ENCODE data around the gene SYNE3.
A peak's percentile ranks its signal among the peaks of the same experiment; 100 is the strongest.
"Not testable (repeated sequence)": the region's sequence is repeated elsewhere in the genome, so short reads cannot be mapped to it uniquely, and the experiment has no call there.

Gene SYNE3

DNA sequence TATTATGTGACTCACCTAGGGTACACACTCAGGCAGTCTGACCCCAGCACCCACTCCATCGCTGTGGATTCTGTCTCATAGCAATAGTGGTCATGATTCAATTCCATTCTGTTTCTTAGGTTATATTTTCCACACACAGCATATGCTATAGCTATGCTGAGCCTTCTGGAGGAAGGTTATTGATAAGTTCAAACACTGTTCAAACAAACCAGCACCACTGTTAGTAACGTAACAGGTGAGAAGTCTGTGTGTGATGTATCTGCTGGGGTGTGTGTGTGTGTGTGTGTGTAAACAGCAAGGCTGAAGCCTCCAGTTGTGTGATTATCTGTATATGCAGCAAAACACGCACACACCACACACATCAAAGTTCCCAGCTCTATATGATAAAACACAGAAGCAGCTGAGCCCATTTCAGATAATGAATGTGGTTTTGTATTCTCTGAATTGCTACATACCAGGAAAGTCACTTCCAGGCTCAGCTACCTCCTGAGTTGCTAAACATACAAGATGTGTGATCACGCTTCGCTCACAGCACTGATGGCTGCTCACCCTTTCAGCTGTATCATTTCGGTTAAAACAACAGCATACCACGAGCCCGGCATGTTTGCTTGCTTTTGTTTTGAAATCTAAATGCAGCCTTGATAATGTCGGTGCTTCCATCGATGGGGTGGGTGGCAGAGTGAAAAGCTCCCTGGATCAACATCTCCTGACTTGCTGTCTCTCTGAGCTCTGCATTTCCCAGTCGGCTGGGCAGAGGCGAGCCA, 6.8 kb upstream of the SYNE3 start:
- DNase-seq = no peak

GRCh38 chr14:95522556-95522955, 6.1 kb upstream of the SYNE3 start:
- no peak for DNase-seq

DNA sequence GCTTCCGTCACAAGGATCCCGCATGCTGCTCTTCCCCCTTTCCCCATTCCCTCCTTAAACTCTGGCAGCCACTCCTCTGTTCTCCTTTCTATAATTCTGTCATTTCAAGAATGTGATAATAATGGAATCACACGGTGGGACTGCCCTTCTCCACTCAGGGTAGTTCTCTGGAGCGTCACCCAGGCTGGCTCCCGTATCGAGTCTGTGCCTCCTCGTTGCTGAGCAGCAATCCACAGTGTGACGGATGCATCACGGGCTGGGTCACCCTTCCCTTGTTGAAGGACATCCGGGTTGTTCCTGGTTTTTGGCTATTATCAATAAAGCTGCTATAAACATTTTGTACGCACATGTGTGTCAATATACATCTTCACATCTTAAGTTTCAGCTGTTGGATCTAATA, 5.7 kb upstream of the SYNE3 start:
- DNase-seq = no peak

DNA sequence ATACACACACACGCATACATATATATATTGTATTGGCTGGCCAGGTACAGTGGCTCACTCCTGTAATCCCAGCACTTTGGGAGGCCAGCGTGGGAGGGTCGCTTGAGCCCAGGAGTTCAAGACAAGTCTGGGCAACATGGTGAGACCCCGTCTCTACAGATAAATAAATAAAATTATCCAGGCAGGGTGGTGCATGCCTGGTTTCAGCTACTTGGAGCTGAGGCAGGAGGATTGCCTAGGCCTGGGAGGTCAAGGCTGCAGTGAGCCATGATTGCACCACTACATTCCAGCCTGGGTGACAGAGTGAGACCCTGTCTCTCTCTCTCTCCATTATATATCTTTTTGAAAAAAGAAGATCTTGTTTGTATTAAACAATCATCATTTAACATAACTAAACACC, 4.6 kb upstream of the SYNE3 start:
- no peak for DNase-seq

DNA sequence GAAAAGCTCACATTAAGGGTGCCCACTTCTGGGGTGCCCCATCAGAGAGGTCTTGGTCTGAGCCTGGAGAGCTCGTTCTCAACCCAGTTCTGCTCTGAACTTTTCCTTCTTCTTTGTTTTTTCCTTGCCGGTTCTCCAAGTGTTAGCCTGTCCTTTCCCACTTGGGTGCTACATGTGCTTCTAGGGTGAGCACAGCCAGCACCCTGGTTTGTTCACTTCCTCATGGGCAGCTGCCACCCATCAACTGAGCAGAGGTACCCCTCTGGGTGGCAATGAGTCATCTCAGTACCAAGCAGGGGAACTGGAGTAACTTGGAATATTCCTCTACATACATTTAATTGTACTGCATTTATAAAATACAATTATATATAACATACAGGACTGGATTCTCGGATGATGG, 3.9 kb upstream of the SYNE3 start:
- DNase-seq = no peak

DNA sequence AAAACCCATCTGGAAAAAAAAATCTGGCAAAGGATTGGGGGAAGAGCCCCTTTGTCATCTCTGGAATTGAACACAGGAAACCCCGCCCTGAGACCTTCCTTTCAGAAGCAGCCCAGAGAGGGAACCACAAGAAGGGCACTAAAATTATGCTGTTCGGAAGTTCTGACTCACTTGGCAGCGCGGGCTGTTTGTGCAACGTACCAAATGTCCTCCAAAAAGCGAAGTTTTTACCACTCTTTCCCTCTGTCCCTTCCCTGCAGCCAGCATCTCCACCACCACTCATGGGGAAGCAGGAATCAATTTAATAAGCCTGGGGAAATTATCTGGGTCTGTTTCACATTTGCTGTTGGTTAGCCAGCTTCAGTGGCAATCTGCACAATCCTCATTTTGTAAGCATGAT, 3.2 kb upstream of the SYNE3 start:
- no peak for DNase-seq

- DNase-seq = peak; percentile 24
Measured at GRCh38 chr14:95518045-95518751, 1.7 kb upstream of the SYNE3 start.

- no peak for DNase-seq
Measured at GRCh38 chr14:95515596-95516552, 576 bp downstream of the SYNE3 start.

DNA sequence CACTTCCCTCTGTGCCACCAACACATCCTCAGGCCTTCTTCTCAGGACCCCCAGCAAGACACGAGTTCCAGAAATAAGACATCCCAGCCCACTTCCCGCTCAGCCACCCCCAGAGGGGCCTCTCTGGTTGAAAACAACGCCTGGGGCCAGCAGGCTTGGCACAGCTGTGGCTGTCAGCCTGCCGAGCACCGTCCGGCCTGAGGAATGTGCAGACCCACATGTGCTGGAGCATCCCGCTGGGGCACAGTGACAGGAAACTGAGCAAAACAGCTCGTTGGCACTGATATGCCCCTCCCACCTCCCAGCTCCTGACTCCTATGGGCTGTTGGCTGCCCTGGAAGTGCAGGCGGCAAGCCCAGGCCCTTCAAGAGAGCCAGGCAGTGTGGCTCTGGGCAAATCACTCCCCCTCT, 1.4 kb downstream of the SYNE3 start:
- DNase-seq = no peak

GRCh38 chr14:95514131-95515079, 2.0 kb downstream of the SYNE3 start:
- DNase-seq = no peak

DNA sequence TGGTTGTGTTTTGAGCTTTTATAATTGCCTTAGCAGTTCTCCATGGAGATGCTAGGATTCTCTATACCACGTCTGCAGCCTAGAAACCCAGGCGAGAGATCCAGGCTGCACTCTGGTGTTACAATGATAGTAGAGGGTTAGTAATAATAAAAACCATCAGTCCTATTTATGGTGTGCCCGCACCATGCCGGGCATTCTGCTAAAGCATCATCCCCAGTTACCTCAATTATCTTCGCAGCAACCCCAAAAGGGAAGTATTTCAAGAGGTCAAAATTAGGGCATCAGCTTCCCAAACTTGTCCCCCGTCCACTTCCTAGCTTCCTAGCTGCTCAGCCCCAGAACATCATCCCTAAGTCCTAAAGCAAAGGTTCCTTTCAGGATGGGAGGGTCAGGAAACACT, 3.2 kb downstream of the SYNE3 start:
- no peak for DNase-seq

GRCh38 chr14:95511687-95512086, 4.8 kb downstream of the SYNE3 start:
- no peak for DNase-seq

DNA sequence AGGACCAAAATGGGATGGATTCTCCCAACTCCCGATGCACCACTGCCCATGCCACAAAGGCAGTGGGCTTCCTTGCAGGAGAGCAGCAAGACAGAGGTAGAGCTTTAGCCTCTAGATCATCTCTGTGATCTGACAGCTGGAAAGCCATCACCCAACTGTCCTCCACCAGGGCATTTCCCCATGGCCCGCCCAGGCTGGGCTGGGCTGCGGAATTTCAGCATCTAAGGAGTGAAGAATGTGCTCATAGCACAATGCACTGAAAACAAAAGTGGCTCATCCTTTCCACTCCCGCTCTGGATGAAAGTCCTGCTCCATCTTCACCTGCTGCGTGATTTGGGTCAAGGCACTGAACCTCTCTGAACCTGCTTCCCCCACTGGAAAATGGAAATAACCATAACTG, 5.6 kb downstream of the SYNE3 start:
- DNase-seq = no peak

GRCh38 chr14:95510344-95510743, 6.1 kb downstream of the SYNE3 start:
- not testable (repeated sequence) for DNase-seq

DNA sequence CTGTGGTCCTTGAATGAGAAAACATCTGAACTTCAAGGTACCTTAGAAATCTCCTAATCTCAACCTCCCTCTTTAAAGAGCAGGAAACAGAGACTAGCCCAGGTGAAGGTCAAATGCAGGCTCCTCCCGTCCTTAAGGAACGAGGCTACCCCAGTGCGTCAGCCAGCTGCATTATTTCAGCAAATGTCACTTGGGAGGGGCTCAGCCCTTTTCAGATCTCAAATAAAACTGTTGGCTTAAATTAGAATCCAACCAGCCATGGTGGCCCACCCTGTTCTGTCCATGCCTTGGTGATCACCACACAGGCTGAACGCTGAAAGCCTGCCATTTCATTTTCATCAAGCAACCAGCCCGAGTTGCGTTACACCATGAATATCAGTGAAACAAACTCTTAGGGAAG, 7.0 kb downstream of the SYNE3 start:
- no peak for DNase-seq

DNA sequence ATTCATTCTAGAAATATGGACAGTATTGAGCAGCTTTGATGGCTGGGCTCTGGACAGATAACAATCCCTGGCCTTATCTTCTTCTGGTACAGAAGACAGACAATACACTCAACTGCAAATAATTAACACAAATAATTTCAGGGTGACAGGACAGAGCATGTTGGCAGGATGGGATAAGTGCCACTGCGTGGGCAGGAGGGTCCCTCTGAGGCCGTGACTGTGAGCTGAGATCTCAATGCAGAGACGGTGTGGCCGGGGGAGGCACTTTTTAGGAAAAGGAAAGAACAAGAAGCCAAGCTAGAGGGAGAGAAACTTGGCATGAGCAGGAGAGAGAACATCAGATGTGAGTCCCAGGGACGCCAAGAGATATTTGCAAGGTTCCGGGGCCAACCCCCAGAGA, 8.1 kb downstream of the SYNE3 start:
- no peak for DNase-seq

DNA sequence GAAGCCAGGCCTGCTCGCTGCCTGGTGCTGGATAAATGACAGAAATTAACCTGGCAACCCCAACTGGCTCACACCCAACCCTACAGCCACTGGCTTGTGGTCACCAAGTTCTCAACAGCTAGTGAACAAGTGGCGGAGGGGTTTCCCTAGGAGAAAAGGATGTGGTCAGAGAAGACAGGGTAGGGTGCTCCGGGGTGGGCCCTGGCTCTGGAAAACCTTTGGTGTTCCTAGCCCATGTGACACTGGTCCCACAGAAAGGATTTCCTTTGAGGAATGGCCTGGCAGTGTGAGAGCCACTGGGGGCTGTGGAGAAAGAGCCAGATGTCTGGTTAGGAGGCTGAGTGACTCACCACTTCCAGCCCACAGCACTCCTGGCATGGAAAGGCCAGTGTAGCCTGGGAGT, 8.7 kb downstream of the SYNE3 start:
- DNase-seq = no peak

GRCh38 chr14:95507174-95507573, 9.3 kb downstream of the SYNE3 start:
- DNase-seq = no peak

- DNase-seq = no peak
Measured at GRCh38 chr14:95505030-95505589, 11.3 kb downstream of the SYNE3 start.

- DNase-seq = no peak
Measured at GRCh38 chr14:95504135-95505029, 12.1 kb downstream of the SYNE3 start.

Measured in NCI-H1436 treated with DMSO at 0.1 percent for 48 hours (cell line).